Islet precursor cell (in vitro differentiated cells): ENCODE data around the gene ADPRS.

ENCODE experiments used
- DNase-seq: peaks from one replicate; pipeline ENCODE4 v3.0.0-alpha.2; 2018

The ADPRS gene

GRCh38 chr1:36134031-36134430, 45.3 kb downstream of the ADPRS start:
- peak; percentile 81 for DNase-seq

GRCh38 chr1:36134505-36135329, 46.0 kb downstream of the ADPRS start:
- peak; percentile 91 for DNase-seq

GRCh38 chr1:36135330-36135667, 46.6 kb downstream of the ADPRS start:
- no peak for DNase-seq

GRCh38 chr1:36135796-36136195, 47.1 kb downstream of the ADPRS start:
- DNase-seq: no peak

GRCh38 chr1:36136535-36136934, 47.8 kb downstream of the ADPRS start:
- no peak for DNase-seq

GRCh38 chr1:36137226-36137625, 48.5 kb downstream of the ADPRS start:
- DNase-seq: no peak

- DNase-seq: no peak
These were observed 49.1 kb downstream of the ADPRS start for GRCh38 chr1:36137776-36138175.

- DNase-seq: no peak
These were observed 50.8 kb downstream of the ADPRS start for GRCh38 chr1:36139521-36139920.

GRCh38 chr1:36142121-36142520, 53.4 kb downstream of the ADPRS start:
- DNase-seq: no peak

- no peak for DNase-seq
These were observed 54.7 kb downstream of the ADPRS start for GRCh38 chr1:36143424-36143823.
